ENCODE data around the gene DCAF4.
"Not testable (repeated sequence)": the region's sequence is repeated elsewhere in the genome, so short reads cannot be mapped to it uniquely, and the experiment has no call there.

The DCAF4 gene

DNA sequence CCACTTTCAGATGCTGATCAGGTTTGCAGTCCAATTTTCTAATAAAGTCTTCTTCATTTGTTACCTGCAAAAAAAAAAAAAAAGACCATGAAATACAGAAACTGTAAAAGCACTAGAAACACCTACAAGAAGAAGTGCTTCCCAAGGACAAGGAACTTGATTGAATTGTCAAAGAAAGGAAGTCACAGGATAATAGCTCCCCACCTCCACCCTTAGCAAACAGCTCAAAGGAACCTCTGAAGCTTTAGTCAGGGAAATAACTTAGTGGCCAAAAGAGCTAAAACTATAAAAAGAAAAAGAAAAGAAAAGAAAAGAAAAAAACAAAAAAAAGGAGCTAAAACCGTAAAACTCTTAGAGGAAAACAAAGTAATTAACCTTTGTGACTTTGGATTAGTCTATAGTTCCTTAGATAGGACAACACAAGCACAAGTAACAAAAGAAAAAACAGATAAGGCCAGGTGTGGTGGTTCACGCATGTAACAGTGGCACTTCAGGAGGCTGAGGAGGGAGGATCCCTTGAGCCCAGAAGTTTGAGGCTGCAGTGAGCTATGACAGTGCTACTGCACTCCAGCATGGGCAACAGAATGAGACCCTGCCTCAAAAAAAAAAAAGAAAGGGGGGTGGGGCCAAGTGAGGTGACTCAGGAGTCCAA, 72.1 kb downstream of the DCAF4 start:
- Histone ChIP-seq H3K9me3 (ENCODE audit: control insufficient read depth, low read length) (no peaks in the 10 kb centered on the region), H3K36me3 (ENCODE audit: control insufficient read depth, insufficient read depth, low read length) (peaks cover 62% of the 10 kb centered on the region), H3K4me1 (ENCODE audit: control insufficient read depth, insufficient read depth, low read length, poor library complexity, severe bottlenecking) (no peaks in the 10 kb centered on the region), H3K27ac (ENCODE audit: low read depth, low read length, severe bottlenecking) (no peak overlapping the region), H3K4me3 (ENCODE audit: extremely low read depth, insufficient read depth, low read length, poor library complexity, severe bottlenecking) (no peak overlapping the region)
- WGBS, 2 experiments (ENCODE audit: insufficient coverage in 2 of 2), result 100% methylated on average over 1 of the region's 2 CpGs

DNA sequence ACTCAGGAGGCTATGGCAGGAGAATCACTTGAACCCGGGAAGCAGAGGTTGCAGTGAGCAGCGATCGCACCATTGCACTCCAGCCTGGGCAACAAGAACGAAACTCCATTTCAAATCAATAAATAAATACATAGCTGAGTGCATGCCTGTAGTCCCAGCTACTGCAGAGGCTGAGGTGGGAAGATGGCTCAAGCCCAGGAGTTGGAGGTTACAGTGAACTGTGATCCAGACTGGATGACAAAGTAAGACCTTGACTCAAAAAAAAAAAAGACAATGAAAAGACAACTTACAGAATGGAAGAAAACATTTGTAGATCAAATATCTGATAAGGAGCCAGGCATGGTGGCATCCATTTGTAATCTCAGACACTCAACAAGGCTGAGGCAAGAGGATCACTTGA, 73.1 kb downstream of the DCAF4 start:
- peaks cover 58% of the 10 kb centered on the region for H3K36me3 ChIP-seq (ENCODE audit: control insufficient read depth, insufficient read depth, low read length)
- no peak overlapping the region for H3K4me3 ChIP-seq (ENCODE audit: extremely low read depth, insufficient read depth, low read length, poor library complexity, severe bottlenecking)
- H3K4me1 ChIP-seq (ENCODE audit: control insufficient read depth, insufficient read depth, low read length, poor library complexity, severe bottlenecking), result no peaks in the 10 kb centered on the region
- H3K27ac ChIP-seq (ENCODE audit: low read depth, low read length, severe bottlenecking), result no peak overlapping the region
- H3K9me3 ChIP-seq (ENCODE audit: control insufficient read depth, low read length), result no peaks in the 10 kb centered on the region
- WGBS, 2 experiments (ENCODE audit: insufficient coverage in 2 of 2), result 96% methylated on average over 4 of the region's 4 CpGs; no CpG with 5 or more reads in 1 of the 2 experiments

DNA sequence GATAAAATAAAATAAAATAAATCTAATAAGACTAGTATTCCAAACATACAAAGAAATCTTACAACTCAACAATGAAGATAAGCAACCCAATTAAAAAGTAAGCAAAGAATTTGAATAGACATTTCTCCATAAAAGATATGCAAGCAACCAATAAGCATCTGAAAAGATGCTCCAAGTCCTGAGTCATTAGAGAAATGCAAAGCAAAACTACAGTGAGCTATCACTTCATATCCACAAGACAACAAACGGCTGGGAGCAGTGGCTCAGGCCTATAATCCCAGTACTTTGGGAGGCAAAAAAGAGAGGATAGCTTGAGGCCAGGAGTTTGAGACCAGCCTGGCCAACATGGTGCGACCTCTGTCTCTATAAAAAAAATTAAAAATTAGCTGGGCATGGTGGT, 73.8 kb downstream of the DCAF4 start:
- Histone ChIP-seq H3K4me3 (ENCODE audit: extremely low read depth, insufficient read depth, low read length, poor library complexity, severe bottlenecking) (no peak overlapping the region), H3K36me3 (ENCODE audit: control insufficient read depth, insufficient read depth, low read length) (peaks cover 59% of the 10 kb centered on the region), H3K27ac (ENCODE audit: low read depth, low read length, severe bottlenecking) (no peak overlapping the region), H3K9me3 (ENCODE audit: control insufficient read depth, low read length) (no peaks in the 10 kb centered on the region), H3K4me1 (ENCODE audit: control insufficient read depth, insufficient read depth, low read length, poor library complexity, severe bottlenecking) (no peaks in the 10 kb centered on the region)
- WGBS, 2 experiments (ENCODE audit: insufficient coverage in 2 of 2), result 80 to 100% methylated on average over 1 of the region's 2 CpGs

DNA sequence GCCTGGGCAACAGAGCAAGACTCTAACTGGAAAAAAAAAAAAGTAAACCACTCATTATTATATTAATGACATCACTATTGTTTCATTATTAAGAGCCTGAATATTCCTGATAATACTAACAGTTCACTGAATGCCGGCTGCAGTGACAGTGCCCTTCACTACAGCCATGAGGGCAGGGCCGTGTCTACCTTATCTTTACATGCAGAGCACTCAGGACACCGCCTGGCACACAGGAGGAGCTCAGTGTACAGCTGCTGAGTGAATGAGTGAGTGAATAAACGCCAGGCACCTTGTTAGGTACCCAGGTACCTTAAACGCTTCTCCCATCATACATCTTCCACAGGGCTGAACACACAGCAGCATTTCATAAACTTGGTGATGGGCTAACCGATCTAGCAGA, 77.4 kb downstream of the DCAF4 start:
- WGBS, 2 experiments (ENCODE audit: insufficient coverage in 2 of 2), result 100% methylated on average over 2 to 4 of the region's 6 CpGs
- no peaks in the 10 kb centered on the region for H3K4me1 ChIP-seq (ENCODE audit: control insufficient read depth, insufficient read depth, low read length, poor library complexity, severe bottlenecking)
- no peak overlapping the region for H3K27ac ChIP-seq (ENCODE audit: low read depth, low read length, severe bottlenecking)
- no peaks in the 10 kb centered on the region for H3K9me3 ChIP-seq (ENCODE audit: control insufficient read depth, low read length)
- H3K36me3 ChIP-seq (ENCODE audit: control insufficient read depth, insufficient read depth, low read length), result peaks cover 57% of the 10 kb centered on the region
- H3K4me3 ChIP-seq (ENCODE audit: extremely low read depth, insufficient read depth, low read length, poor library complexity, severe bottlenecking), result no peak overlapping the region

DNA sequence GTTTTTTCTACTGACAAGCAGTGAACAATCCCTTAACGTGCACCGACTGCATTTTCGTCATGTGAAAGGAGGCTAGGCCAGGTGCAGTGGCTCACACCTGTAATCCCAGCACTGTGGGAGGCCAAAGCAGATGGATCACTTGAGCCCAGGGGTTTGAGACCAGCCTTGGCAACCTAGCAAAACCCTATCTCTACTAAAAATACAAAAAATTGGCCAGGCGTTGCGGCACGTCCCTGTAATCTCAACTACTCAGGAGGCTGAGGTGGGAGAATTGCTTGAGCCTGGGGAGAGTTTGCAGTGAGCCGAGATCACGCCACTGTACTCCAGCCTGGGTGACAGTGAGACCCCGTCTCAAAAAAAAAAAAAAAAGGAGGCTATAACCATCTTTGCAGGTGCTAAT, 78.4 kb downstream of the DCAF4 start:
- H3K4me1 ChIP-seq (ENCODE audit: control insufficient read depth, insufficient read depth, low read length, poor library complexity, severe bottlenecking); H3K27ac ChIP-seq (ENCODE audit: low read depth, low read length, severe bottlenecking); H3K4me3 ChIP-seq (ENCODE audit: extremely low read depth, insufficient read depth, low read length, poor library complexity, severe bottlenecking); H3K9me3 ChIP-seq (ENCODE audit: control insufficient read depth, low read length): not testable (repeated sequence)
- peaks cover 63% of the 10 kb centered on the region for H3K36me3 ChIP-seq (ENCODE audit: control insufficient read depth, insufficient read depth, low read length)
- WGBS, 2 experiments (ENCODE audit: insufficient coverage in 2 of 2), result 98 to 99% methylated on average over 5 to 7 of the region's 9 CpGs

DNA sequence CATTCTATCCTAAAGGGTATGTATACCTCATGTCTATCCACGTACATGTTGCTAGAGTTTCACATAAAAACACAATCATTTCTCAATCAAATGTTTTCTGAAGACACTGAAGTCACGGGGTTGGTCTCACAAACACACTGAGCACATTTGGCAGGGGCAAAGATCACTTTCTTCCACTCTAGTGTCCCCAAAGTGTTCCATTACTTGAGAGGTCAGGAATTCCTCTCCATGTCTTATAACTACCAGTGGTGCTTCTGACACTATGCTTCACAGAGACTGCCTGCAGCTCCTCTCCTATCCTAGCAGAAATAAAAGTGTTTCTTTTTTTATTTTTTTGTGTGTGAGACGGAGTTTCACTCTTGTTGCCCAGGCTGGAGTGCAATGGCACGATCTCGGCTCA, 81.6 kb downstream of the DCAF4 start:
- 95 to 97% methylated on average over 5 of the region's 5 CpGs for WGBS, 2 experiments (ENCODE audit: insufficient coverage in 2 of 2)
- Histone ChIP-seq H3K4me1 (ENCODE audit: control insufficient read depth, insufficient read depth, low read length, poor library complexity, severe bottlenecking) (no peaks in the 10 kb centered on the region), H3K4me3 (ENCODE audit: extremely low read depth, insufficient read depth, low read length, poor library complexity, severe bottlenecking) (no peak overlapping the region), H3K9me3 (ENCODE audit: control insufficient read depth, low read length) (no peaks in the 10 kb centered on the region), H3K27ac (ENCODE audit: low read depth, low read length, severe bottlenecking) (no peak overlapping the region), H3K36me3 (ENCODE audit: control insufficient read depth, insufficient read depth, low read length) (peaks cover 68% of the 10 kb centered on the region)

DNA sequence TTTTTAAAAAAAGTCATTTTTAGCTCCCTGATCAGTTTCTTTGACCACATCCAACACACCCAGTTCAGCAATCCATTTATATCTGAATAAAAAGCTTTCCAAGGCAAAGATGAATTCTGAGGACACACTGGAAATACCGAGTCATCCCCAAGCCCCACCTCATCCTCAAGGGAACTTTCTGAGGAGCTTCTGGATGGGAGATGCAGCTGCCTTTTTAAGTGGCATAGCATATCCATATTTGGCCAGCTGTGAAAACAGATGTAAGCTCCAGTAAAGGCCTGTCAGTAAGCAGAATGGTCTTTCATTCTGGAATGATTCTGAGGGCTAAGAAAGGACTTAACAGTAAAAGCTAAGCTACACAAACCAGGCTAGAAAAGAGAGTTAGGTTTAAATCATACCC, 82.2 kb downstream of the DCAF4 start:
- no peak overlapping the region for H3K27ac ChIP-seq (ENCODE audit: low read depth, low read length, severe bottlenecking)
- H3K36me3 ChIP-seq (ENCODE audit: control insufficient read depth, insufficient read depth, low read length), result peaks cover 68% of the 10 kb centered on the region
- no peak overlapping the region for H3K4me3 ChIP-seq (ENCODE audit: extremely low read depth, insufficient read depth, low read length, poor library complexity, severe bottlenecking)
- no peaks in the 10 kb centered on the region for H3K4me1 ChIP-seq (ENCODE audit: control insufficient read depth, insufficient read depth, low read length, poor library complexity, severe bottlenecking)
- whole genome bisulfite sequencing, 2 experiments (ENCODE audit: insufficient coverage in 2 of 2), result 90% methylated on average over 1 of the region's 1 CpG; no CpG with 5 or more reads in 1 of the 2 experiments
- no peaks in the 10 kb centered on the region for H3K9me3 ChIP-seq (ENCODE audit: control insufficient read depth, low read length)

Data from mesodermal cell (in vitro differentiated cells).